Activated gamma-delta T cell treated with anti-CD3 and anti-CD28 coated beads, Interleukin-2, amount 50 U/mL, for 16 hours (primary cell): ENCODE results near the gene ENTPD6.

Experiments
- DNase-seq: peaks from one replicate; pipeline ENCODE4 v3.0.0-alpha.2; 2020; ENCODE audit warnings: low read depth

Gene ENTPD6

GRCh38 chr20:25188218-25188617, 7.3 kb upstream of the ENTPD6 start:
- no peak for DNase-seq

- no peak for DNase-seq
These were observed 4.5 kb upstream of the ENTPD6 start for GRCh38 chr20:25191051-25191450.

- DNase-seq = no peak
These were observed 3.8 kb upstream of the ENTPD6 start for GRCh38 chr20:25191689-25192088.

GRCh38 chr20:25193843-25194242, 1.7 kb upstream of the ENTPD6 start:
- no peak for DNase-seq

GRCh38 chr20:25194333-25194972, 1.1 kb upstream of the ENTPD6 start:
- no peak for DNase-seq

- DNase-seq = no peak
These were observed 662 bp downstream of the ENTPD6 start for GRCh38 chr20:25195962-25196785.

- DNase-seq = no peak
These were observed 1.2 kb downstream of the ENTPD6 start for GRCh38 chr20:25196786-25197120.

- no peak for DNase-seq
These were observed 1.8 kb downstream of the ENTPD6 start for GRCh38 chr20:25197183-25197869.

- DNase-seq = no peak
These were observed 2.3 kb downstream of the ENTPD6 start for GRCh38 chr20:25197870-25198190.

GRCh38 chr20:25198663-25199383, 3.3 kb downstream of the ENTPD6 start:
- DNase-seq = no peak

- DNase-seq = no peak
These were observed 4.2 kb downstream of the ENTPD6 start for GRCh38 chr20:25199473-25200260.

- DNase-seq = no peak
These were observed 7.6 kb downstream of the ENTPD6 start for GRCh38 chr20:25203089-25203488.

- DNase-seq = no peak
These were observed 8.4 kb downstream of the ENTPD6 start for GRCh38 chr20:25203871-25204320.

GRCh38 chr20:25204550-25205276, 9.2 kb downstream of the ENTPD6 start:
- no peak for DNase-seq

- no peak for DNase-seq
These were observed 10.0 kb downstream of the ENTPD6 start for GRCh38 chr20:25205277-25206062.

GRCh38 chr20:25206063-25206403, 10.5 kb downstream of the ENTPD6 start:
- no peak for DNase-seq

- no peak for DNase-seq
These were observed 11.0 kb downstream of the ENTPD6 start for GRCh38 chr20:25206548-25206947.

- DNase-seq = no peak
These were observed 11.8 kb downstream of the ENTPD6 start for GRCh38 chr20:25207149-25207959.

GRCh38 chr20:25207960-25208534, 12.5 kb downstream of the ENTPD6 start:
- DNase-seq = no peak
